Endothelial cell of umbilical vein (primary cell): ENCODE measurements around the gene CPO. TPM values are rescaled to one million over a fixed set of nuclear protein-coding genes. Genes with fewer than 3 reads are reported as not detected.

Experiments used
- BruUV-seq: library from RNA; stranded (reverse); fragments of 400-500 nt; replicated peaks from 2 replicates; lab custom pipeline; 2021; lab: Mats Ljungman, UMichigan
- CTCF ChIA-PET: fragments of 300-600, 350-600 bp; sonication (Branson Sonifier 250); formaldehyde crosslinking; loops from one replicate; lab custom pipeline; 2021; ENCODE audit warnings: antibody characterized with exemption, inconsistent platforms; lab: Charles Lee
- POLR2A ChIA-PET: fragments of 300-600, 350-600 bp; sonication (Branson Sonifier 250); formaldehyde crosslinking; loops from one replicate; lab custom pipeline; 2021; ENCODE audit warnings: antibody characterized with exemption, inconsistent platforms; lab: Charles Lee
- DNase-seq: peaks from one replicate; pipeline ENCODE4 v3.0.0-alpha.2; 2011; ENCODE audit warnings: low read depth, low spot score
- FAIRE-seq: peaks from 2 replicates; lab custom pipeline; 2011; peaks lifted over from hg19 to GRCh38; lab: Jason Lieb, UNC
- H2AFZ ChIP-seq: 2 replicates; pipeline ENCODE4 v1.6.0; 2012; ENCODE audit warnings: low read depth, low read length, control low read depth, inconsistent platforms
- H3K27ac ChIP-seq: 2 replicates; pipeline ENCODE4 v1.5.1; 2011; ENCODE audit warnings: low read depth, mild to moderate bottlenecking, control low read depth, low read length, moderate library complexity; ENCODE audit not compliant: insufficient read depth
- H3K27me3 ChIP-seq, 2 experiments: 2 replicates each; pipeline versions ENCODE4 v1.6.0 to v1.6.1; 2011; ENCODE audit warnings: low read length in 2 of 2, mixed read lengths in 1 of 2; ENCODE audit not compliant: control insufficient read depth in 2 of 2, insufficient read depth in 2 of 2
- H3K36me3 ChIP-seq, 2 experiments: 2 replicates in 1 of 2; 3 replicates in 1 of 2; pipeline ENCODE4 v1.5.1; 2011; ENCODE audit warnings: low read length in 2 of 2, mild to moderate bottlenecking in 1 of 2, moderate library complexity in 1 of 2; ENCODE audit not compliant: control insufficient read depth in 2 of 2, insufficient read depth in 2 of 2; ENCODE audit errors: extremely low read depth in 1 of 2
- H3K4me1 ChIP-seq: 3 replicates; pipeline ENCODE4 v1.5.1; 2011; ENCODE audit warnings: mild to moderate bottlenecking, low read length; ENCODE audit not compliant: control insufficient read depth, insufficient read depth; ENCODE audit errors: extremely low read depth
- H3K4me2 ChIP-seq: 2 replicates; pipeline ENCODE4 v1.6.1; 2011; ENCODE audit warnings: low read length, control low read depth, mixed read lengths; ENCODE audit not compliant: insufficient read depth
- H3K4me3 ChIP-seq, 3 experiments: fragments of 200-600 bp in 1 of 3; sonication (generic), shearing (Covaris generic) in 1 of 3; replicated peaks in 1 of 3; 2 replicates each; pipeline ENCODE4 v1.5.1; 2011 to 2016; ENCODE audit warnings: control low read depth in 3 of 3, low read length in 3 of 3, mild to moderate bottlenecking in 2 of 3, inconsistent platforms in 1 of 3, low read depth in 1 of 3, moderate library complexity in 1 of 3; ENCODE audit not compliant: insufficient read depth in 1 of 3
- H3K79me2 ChIP-seq: 2 replicates; pipeline ENCODE4 v1.6.0; 2012; ENCODE audit warnings: low read length, inconsistent platforms; ENCODE audit not compliant: control insufficient read depth, insufficient read depth
- H3K9ac ChIP-seq: replicated peaks from 2 replicates; pipeline ENCODE3; 2011; ENCODE audit warnings: low read length, control low read depth; ENCODE audit not compliant: insufficient read depth; ENCODE audit errors: extremely low read depth
- H3K9me1 ChIP-seq: replicated peaks from 3 replicates; pipeline ENCODE4 v1.6.0; 2011; ENCODE audit warnings: mild to moderate bottlenecking, low read length; ENCODE audit not compliant: control insufficient read depth, insufficient read depth; ENCODE audit errors: extremely low read depth
- H3K9me3 ChIP-seq: replicated peaks from 2 replicates; pipeline ENCODE4 v1.5.1; 2012; ENCODE audit warnings: low read length, inconsistent platforms; ENCODE audit not compliant: control insufficient read depth, insufficient read depth
- H4K20me1 ChIP-seq: replicated peaks from 2 replicates; pipeline ENCODE3; 2011; ENCODE audit warnings: mild to moderate bottlenecking, low read length; ENCODE audit not compliant: control insufficient read depth, insufficient read depth; ENCODE audit errors: extremely low read depth
- CTCF ChIP-seq, 2 donors: IDR thresholded peaks; 1 replicate in 1 of 2; 2 replicates in 1 of 2; pipeline ENCODE4 v1.5.1; 2011; ENCODE audit warnings: low read length in 2 of 2, mild to moderate bottlenecking in 2 of 2, moderate library complexity in 2 of 2, control low read depth in 1 of 2, inconsistent platforms in 1 of 2, low read depth in 1 of 2; ENCODE audit not compliant: insufficient read depth in 1 of 2; ENCODE audit errors: extremely low read depth in 1 of 2
- EZH2 ChIP-seq: IDR thresholded peaks from 2 replicates; pipeline ENCODE4 v1.6.1; 2012; ENCODE audit warnings: borderline replicate concordance, low read depth, mild to moderate bottlenecking, moderate library complexity, low read length, inconsistent platforms; ENCODE audit not compliant: severe bottlenecking
- FOS ChIP-seq: IDR thresholded peaks from 2 replicates; pipeline ENCODE4 v1.6.1; 2011; ENCODE audit warnings: mild to moderate bottlenecking, low read length, moderate library complexity, borderline replicate concordance; ENCODE audit not compliant: insufficient read depth
- GATA2 ChIP-seq: IDR thresholded peaks from 2 replicates; pipeline ENCODE4 v1.7.0; 2011; ENCODE audit warnings: low read depth, mild to moderate bottlenecking, moderate library complexity, mixed read lengths, low read length; ENCODE audit not compliant: insufficient read length, insufficient read depth
- JUN ChIP-seq: IDR thresholded peaks from 2 replicates; pipeline ENCODE4 v1.6.1; 2011; ENCODE audit warnings: borderline replicate concordance, low read depth; ENCODE audit not compliant: insufficient read length, insufficient read depth
- MAX ChIP-seq: IDR thresholded peaks from 2 replicates; pipeline ENCODE4 v1.6.1; 2011; ENCODE audit not compliant: insufficient read depth, insufficient read length
- MYC ChIP-seq: IDR thresholded peaks from one replicate; pipeline ENCODE4 v1.6.1; 2011; ENCODE audit warnings: mild to moderate bottlenecking, low read depth, low read length
- POLR2A ChIP-seq: IDR thresholded peaks from 2 replicates; pipeline ENCODE4 v1.6.1; 2012; ENCODE audit warnings: low read depth, mild to moderate bottlenecking, control low read depth, low read length
- POLR2AphosphoS5 ChIP-seq: IDR thresholded peaks from 2 replicates; pipeline ENCODE4 v1.6.1; 2012; ENCODE audit warnings: low read depth, mild to moderate bottlenecking, control low read depth, low read length, moderate library complexity; ENCODE audit not compliant: insufficient read depth
- dilution Hi-C: fragments of 300-500 bp; cut with MboI; formaldehyde crosslinking; loops from one replicate; pipeline ENCODE4 v1.15.0; 2019; ENCODE audit warnings: low sequenced_read_pairs; ENCODE audit not compliant: extremely low pct_ligation_motif_present
- intact Hi-C: fragments of 100-400 bp; cut with micrococcal nuclease; formaldehyde crosslinking; loops from one replicate; pipeline ENCODE4 v1.10.0; 2022
- polyA plus RNA-seq, 4 experiments: library from polyadenylated mRNA; depleted of rRNA in 3 of 4; stranded (reverse) in 3 of 4; unstranded in 1 of 4; fragments of >200 nt; gene quantifications; 2 replicates each; pipeline versions ENCODE4 v1.2.1 to v1.2.3, GENCODE V29; 2011 to 2012; ENCODE audit warnings: missing spikeins in 1 of 4
- total RNA-seq: library from RNA; stranded (reverse); gene quantifications from 2 replicates; pipeline ENCODE4 v1.2.3, GENCODE V29; 2021

The CPO gene
- total and polyA plus RNA-seq, 2 donors (not counting 3 experiments of a cell fraction or from before 2014, with no cell fraction given) = not detected

- H3K9me1 ChIP-seq = no peaks in the 10 kb centered on the region
- H3K4me2 ChIP-seq = no peak overlapping the region
- no peaks in the 10 kb centered on the region for H3K9me3 ChIP-seq
- H3K36me3 ChIP-seq = no peaks in the 10 kb centered on the region
- H3K4me1 ChIP-seq = no peaks in the 10 kb centered on the region
- no peaks in the 10 kb centered on the region for H3K79me2 ChIP-seq
- dilution Hi-C loops (no loop called here), intact Hi-C loops (no loop called here)
- no peak for TF ChIP-seq EZH2
- TF ChIP-seq FOS = no peak
- TF ChIP-seq JUN = no peak
- TF ChIP-seq POLR2A = no peak
- no peak for TF ChIP-seq CTCF (IDR thresholded peaks at IDR 0.05; ENCODE audit: extremely low read depth in 1 of 2, insufficient read depth in 1 of 2, low read depth in 1 of 2, low read length in 2 of 2)
- TF ChIP-seq GATA2 = no peak
- no peak for TF ChIP-seq MYC
- TF ChIP-seq POLR2AphosphoS5 = no peak
- TF ChIP-seq MAX = no peak
- no peak overlapping the region for H3K4me3 ChIP-seq
- POLR2A ChIA-PET = no interaction called here
- H4K20me1 ChIP-seq = no peaks in the 10 kb centered on the region
- H3K27me3 ChIP-seq = peaks cover 11 to 12% of the 10 kb centered on the region in 2 experiments
- BruUV-seq = no TSS peak
- H3K27ac ChIP-seq = no peak overlapping the region
- DNase-seq = no peak
- H3K9ac ChIP-seq = no peak overlapping the region
- H2AFZ ChIP-seq = no peak overlapping the region
- no peak for FAIRE-seq
- CTCF ChIA-PET = no interaction called here
These were observed 31.5 kb downstream of the CPO start for GRCh38 chr2:206970589-206971360.
